NCI-H345 treated with DMSO at 0.1 percent for 48 hours (cell line): ENCODE measurements around the gene ELL.
A peak's percentile ranks its signal among the peaks of the same experiment; 100 is the strongest.

Experiments used
- DNase-seq: peaks from one replicate; lab custom pipeline; 2025; ENCODE audit not compliant: unreplicated experiment; lab: John Stamatoyannopoulos, UW

ELL gene

GRCh38 chr19:18473003-18473705 is 48.7 kb downstream of the ELL start:
- no peak for DNase-seq

GRCh38 chr19:18470787-18471186 is 51.1 kb downstream of the ELL start:
- DNase-seq: no peak

- DNase-seq: no peak
Observed at GRCh38 chr19:18469069-18469846, 52.6 kb downstream of the ELL start.

GRCh38 chr19:18468517-18468916 is 53.4 kb downstream of the ELL start:
- no peak for DNase-seq

GRCh38 chr19:18467978-18468377 is 53.9 kb downstream of the ELL start:
- no peak for DNase-seq

GRCh38 chr19:18466354-18466753 is 55.5 kb downstream of the ELL start:
- DNase-seq: no peak

GRCh38 chr19:18465964-18466339 is 55.9 kb downstream of the ELL start:
- DNase-seq: no peak

- no peak for DNase-seq
Observed at GRCh38 chr19:18465214-18465963, 56.5 kb downstream of the ELL start.

- DNase-seq: peak; percentile 48
Observed at GRCh38 chr19:18464646-18465045, 57.2 kb downstream of the ELL start.

- DNase-seq: no peak
Observed at GRCh38 chr19:18461471-18461870, 60.4 kb downstream of the ELL start.

- DNase-seq: no peak
Observed at GRCh38 chr19:18460900-18461299, 61.0 kb downstream of the ELL start.

GRCh38 chr19:18457483-18458331 is 64.2 kb downstream of the ELL start:
- DNase-seq: no peak

- DNase-seq: no peak
Observed at GRCh38 chr19:18456974-18457373, 64.9 kb downstream of the ELL start.

- no peak for DNase-seq
Observed at GRCh38 chr19:18456279-18456678, 65.6 kb downstream of the ELL start.

- DNase-seq: no peak
Observed at GRCh38 chr19:18453269-18454024, 68.4 kb downstream of the ELL start.

GRCh38 chr19:18452386-18452785 is 69.5 kb downstream of the ELL start:
- no peak for DNase-seq

GRCh38 chr19:18450931-18451836 is 70.7 kb downstream of the ELL start:
- peak; percentile 62 for DNase-seq

- DNase-seq: no peak
Observed at GRCh38 chr19:18450021-18450930, 71.6 kb downstream of the ELL start.
